HCT116 (cell line): Measurements from ENCODE around the gene KLRG1.
A peak's percentile ranks its signal among the peaks of the same experiment; 100 is the strongest.

ENCODE experiments used
- ATF3 ChIP-seq: IDR thresholded peaks from 2 replicates; pipeline ENCODE4 v1.6.1; 2012
- EZH2 ChIP-seq: fragments of 200-600 bp; sonication (generic); IDR thresholded peaks from 2 replicates; pipeline ENCODE4 v1.6.1; 2017; ENCODE audit warnings: antibody characterized with exemption, mixed run types
- JUND ChIP-seq: IDR thresholded peaks from 2 replicates; pipeline ENCODE4 v1.6.1; 2012
- MAX ChIP-seq: IDR thresholded peaks from 2 replicates; pipeline ENCODE4 v1.6.1; 2012
- POLR2A ChIP-seq: IDR thresholded peaks from 2 replicates; pipeline ENCODE4 v1.7.0; 2011; ENCODE audit warnings: borderline replicate concordance; ENCODE audit not compliant: insufficient read depth, insufficient read length; ENCODE audit errors: extremely low read depth
- POLR2AphosphoS5 ChIP-seq: IDR thresholded peaks from 2 replicates; pipeline ENCODE4 v1.6.1; 2011; ENCODE audit warnings: mild to moderate bottlenecking, low read depth, low read length, moderate library complexity
- SP1 ChIP-seq: IDR thresholded peaks from 2 replicates; pipeline ENCODE4 v1.6.1; 2012; ENCODE audit warnings: low read depth
- ZBTB33 ChIP-seq: IDR thresholded peaks from 2 replicates; pipeline ENCODE4 v1.6.1; 2011; ENCODE audit warnings: mild to moderate bottlenecking, low read length, moderate library complexity; ENCODE audit not compliant: insufficient replicate concordance; ENCODE audit errors: extremely low read depth
- ZNF274 ChIP-seq: fragments of 200-500 bp; sonication (Bioruptor generic); IDR thresholded peaks from 2 replicates; pipeline ENCODE4 v1.6.1; 2014; ENCODE audit warnings: mild to moderate bottlenecking, low read depth, low read length, inconsistent platforms
- TF ChIP-seq, protein P1 (sequence below), 3 experiments: fragments of 200-600 bp in 1 of 3; sonication (generic) in 1 of 3; IDR thresholded peaks in 2 of 3; conservative IDR thresholded peaks in 1 of 3; 2 replicates each; pipeline ENCODE4 v1.5.1; 2012 to 2017; ENCODE audit warnings: low read depth in 2 of 3, low read length in 2 of 3, antibody characterized with exemption in 1 of 3, borderline replicate concordance in 1 of 3, control low read depth in 1 of 3, mild to moderate bottlenecking in 1 of 3, mixed read lengths in 1 of 3, mixed run types in 1 of 3, moderate library complexity in 1 of 3; ENCODE audit not compliant: insufficient read depth in 1 of 3

DNA sequence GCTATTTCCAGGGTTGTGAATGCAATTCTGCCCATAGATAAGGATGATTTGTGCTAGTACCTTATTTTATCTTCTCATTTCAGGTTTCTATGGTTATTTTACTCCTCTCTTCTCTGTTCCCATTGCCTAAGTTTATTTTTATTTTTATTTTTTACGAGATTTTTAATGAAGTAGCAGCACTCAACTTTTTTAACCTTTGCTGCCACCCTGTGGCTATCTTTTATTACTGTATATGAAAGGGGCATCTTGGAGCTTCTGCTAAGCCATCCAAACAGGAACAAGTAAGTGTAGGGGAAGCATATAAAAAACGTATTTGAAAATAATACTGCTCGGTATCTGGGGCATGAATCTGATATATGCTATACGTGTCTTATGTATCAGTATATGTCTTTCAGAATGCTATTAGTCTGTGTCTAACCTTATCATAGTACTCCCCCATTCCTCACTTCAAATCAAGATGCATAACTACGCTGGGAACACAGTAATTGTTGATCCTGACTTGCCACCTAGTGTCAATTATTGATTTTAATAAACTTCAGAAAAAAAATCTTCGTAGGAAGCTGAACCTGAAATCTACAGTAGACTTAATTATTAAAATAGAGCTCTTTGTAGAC is 60.3 kb downstream of the KLRG1 start:
- TF ChIP-seq EZH2: no peak
- TF ChIP-seq, protein P1, sequence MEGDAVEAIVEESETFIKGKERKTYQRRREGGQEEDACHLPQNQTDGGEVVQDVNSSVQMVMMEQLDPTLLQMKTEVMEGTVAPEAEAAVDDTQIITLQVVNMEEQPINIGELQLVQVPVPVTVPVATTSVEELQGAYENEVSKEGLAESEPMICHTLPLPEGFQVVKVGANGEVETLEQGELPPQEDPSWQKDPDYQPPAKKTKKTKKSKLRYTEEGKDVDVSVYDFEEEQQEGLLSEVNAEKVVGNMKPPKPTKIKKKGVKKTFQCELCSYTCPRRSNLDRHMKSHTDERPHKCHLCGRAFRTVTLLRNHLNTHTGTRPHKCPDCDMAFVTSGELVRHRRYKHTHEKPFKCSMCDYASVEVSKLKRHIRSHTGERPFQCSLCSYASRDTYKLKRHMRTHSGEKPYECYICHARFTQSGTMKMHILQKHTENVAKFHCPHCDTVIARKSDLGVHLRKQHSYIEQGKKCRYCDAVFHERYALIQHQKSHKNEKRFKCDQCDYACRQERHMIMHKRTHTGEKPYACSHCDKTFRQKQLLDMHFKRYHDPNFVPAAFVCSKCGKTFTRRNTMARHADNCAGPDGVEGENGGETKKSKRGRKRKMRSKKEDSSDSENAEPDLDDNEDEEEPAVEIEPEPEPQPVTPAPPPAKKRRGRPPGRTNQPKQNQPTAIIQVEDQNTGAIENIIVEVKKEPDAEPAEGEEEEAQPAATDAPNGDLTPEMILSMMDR (IDR thresholded peaks at IDR 0.05 in 2 of 3, conservative IDR thresholded peaks at IDR 0.05 in 1 of 3; ENCODE audit: borderline replicate concordance in 1 of 3, insufficient read depth in 1 of 3, low read depth in 2 of 3, low read length in 2 of 3): peak; percentile 47 to 64 (median 63); a peak in 5 of 6 replicates
- TF ChIP-seq MAX: no peak
- TF ChIP-seq POLR2AphosphoS5: no peak
- no peak for TF ChIP-seq POLR2A
- no peak for TF ChIP-seq JUND
- TF ChIP-seq ZNF274: no peak
- no peak for TF ChIP-seq ATF3
- no peak for TF ChIP-seq ZBTB33
- no peak for TF ChIP-seq SP1
